ENCODE results near the gene FAT2.
"Not testable (repeated sequence)": the region's sequence is repeated elsewhere in the genome, so short reads cannot be mapped to it uniquely, and the experiment has no call there.

FAT2 gene

GRCh38 chr5:151614565-151614964, 23.4 kb upstream of the FAT2 start:
- no peak for DNase-seq (ENCODE audit: low read depth in 2 of 2)

GRCh38 chr5:151612689-151613427, 21.7 kb upstream of the FAT2 start:
- no peak for DNase-seq (ENCODE audit: low read depth in 2 of 2)

GRCh38 chr5:151611127-151611775, 20.1 kb upstream of the FAT2 start:
- no peak for DNase-seq (ENCODE audit: low read depth in 2 of 2)

GRCh38 chr5:151608522-151608921, 17.4 kb upstream of the FAT2 start:
- no peak for DNase-seq (ENCODE audit: low read depth in 2 of 2)

- no peak for DNase-seq (ENCODE audit: low read depth in 2 of 2)
Measured at GRCh38 chr5:151607304-151607703, 16.2 kb upstream of the FAT2 start.

GRCh38 chr5:151605559-151605958, 14.4 kb upstream of the FAT2 start:
- DNase-seq (ENCODE audit: low read depth in 2 of 2), result no peak

- DNase-seq (ENCODE audit: low read depth in 2 of 2), result no peak
Measured at GRCh38 chr5:151602806-151603205, 11.7 kb upstream of the FAT2 start.

GRCh38 chr5:151601391-151601790, 10.3 kb upstream of the FAT2 start:
- DNase-seq (ENCODE audit: low read depth in 2 of 2), result no peak

- DNase-seq (ENCODE audit: low read depth in 2 of 2), result no peak
Measured at GRCh38 chr5:151600069-151600665, 9.0 kb upstream of the FAT2 start.

- no peak for DNase-seq (ENCODE audit: low read depth in 2 of 2)
Measured at GRCh38 chr5:151598984-151599383, 7.9 kb upstream of the FAT2 start.

GRCh38 chr5:151598549-151598948, 7.4 kb upstream of the FAT2 start:
- no peak for DNase-seq (ENCODE audit: low read depth in 2 of 2)

GRCh38 chr5:151597749-151598148, 6.6 kb upstream of the FAT2 start:
- DNase-seq (ENCODE audit: low read depth in 2 of 2), result no peak

GRCh38 chr5:151596828-151597539, 5.9 kb upstream of the FAT2 start:
- DNase-seq (ENCODE audit: low read depth in 2 of 2), result no peak

GRCh38 chr5:151595411-151595826, 4.3 kb upstream of the FAT2 start:
- no peak for DNase-seq (ENCODE audit: low read depth in 2 of 2)

- DNase-seq (ENCODE audit: low read depth in 2 of 2), result no peak
Measured at GRCh38 chr5:151592855-151593408, 1.8 kb upstream of the FAT2 start.

GRCh38 chr5:151589878-151590570, 1.1 kb downstream of the FAT2 start:
- DNase-seq (ENCODE audit: low read depth in 2 of 2), result no peak

GRCh38 chr5:151587796-151588555, 3.2 kb downstream of the FAT2 start:
- DNase-seq (ENCODE audit: low read depth in 2 of 2), result no peak

- no peak for DNase-seq (ENCODE audit: low read depth in 2 of 2)
Measured at GRCh38 chr5:151585970-151586369, 5.2 kb downstream of the FAT2 start.

GRCh38 chr5:151585344-151585743, 5.8 kb downstream of the FAT2 start:
- DNase-seq (ENCODE audit: low read depth in 2 of 2), result not testable (repeated sequence)

- no peak for DNase-seq (ENCODE audit: low read depth in 2 of 2)
Measured at GRCh38 chr5:151584057-151584937, 6.8 kb downstream of the FAT2 start.

Measured in stimulated activated CD8-positive, alpha-beta memory T cell treated with anti-CD3 and anti-CD28 coated beads, Interleukin-7, amount 100 ng/mL, for 1 hour (primary cell).